GM18498 (cell line): ENCODE data around the gene CCDC7.
A peak's percentile ranks its signal among the peaks of the same experiment; 100 is the strongest.
"Not testable (repeated sequence)": the region's sequence is repeated elsewhere in the genome, so short reads cannot be mapped to it uniquely, and the experiment has no call there.

Experiments used
- ATAC-seq: cut with Tn5 transposase; IDR thresholded peaks from one replicate; pipeline ENCODE4 v1.9.1; 2021; ENCODE audit warnings: mild to moderate bottlenecking, moderate library complexity; ENCODE audit not compliant: unreplicated experiment

Gene CCDC7

DNA sequence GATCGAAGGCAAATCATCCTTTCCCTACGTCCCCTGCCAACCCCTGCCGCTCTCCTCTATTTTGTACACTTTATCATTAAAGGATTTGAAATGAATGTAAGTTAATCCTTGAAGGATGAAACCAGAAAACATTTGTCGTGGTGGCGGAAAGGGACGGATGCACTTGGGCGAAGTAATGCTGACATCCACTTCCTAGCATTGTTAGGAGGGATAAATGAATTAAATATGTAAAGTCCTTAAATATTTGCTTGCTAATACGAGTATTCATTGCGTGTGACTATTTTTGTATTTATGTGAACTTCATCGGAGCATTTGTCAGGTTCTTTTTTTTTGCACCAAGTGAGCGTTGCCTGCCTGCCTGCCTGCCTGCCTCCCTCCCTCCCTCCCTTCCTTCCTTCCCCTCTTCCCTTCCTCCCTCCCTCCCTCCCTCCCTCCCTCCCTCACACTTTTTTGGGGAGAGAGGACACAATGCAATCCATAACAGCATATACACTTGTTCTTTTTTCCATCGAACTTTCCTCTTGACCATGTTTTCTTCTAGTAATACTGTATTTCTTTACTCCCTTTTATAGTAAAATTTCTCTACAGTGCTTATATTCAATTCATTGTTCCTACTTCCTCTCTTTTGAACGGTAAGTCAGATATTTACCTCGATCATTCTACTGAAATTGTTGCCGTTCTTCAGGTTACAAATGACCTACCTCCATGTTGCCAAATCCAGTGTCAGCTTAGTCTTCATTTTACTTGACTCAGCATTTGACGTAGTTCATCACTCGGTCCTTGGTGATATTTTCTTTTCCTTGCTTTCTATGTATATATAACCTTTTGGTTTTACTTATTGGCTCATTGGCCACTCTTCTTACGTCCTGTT is 831 bp downstream of the CCDC7 start:
- ATAC-seq, result no peak

DNA sequence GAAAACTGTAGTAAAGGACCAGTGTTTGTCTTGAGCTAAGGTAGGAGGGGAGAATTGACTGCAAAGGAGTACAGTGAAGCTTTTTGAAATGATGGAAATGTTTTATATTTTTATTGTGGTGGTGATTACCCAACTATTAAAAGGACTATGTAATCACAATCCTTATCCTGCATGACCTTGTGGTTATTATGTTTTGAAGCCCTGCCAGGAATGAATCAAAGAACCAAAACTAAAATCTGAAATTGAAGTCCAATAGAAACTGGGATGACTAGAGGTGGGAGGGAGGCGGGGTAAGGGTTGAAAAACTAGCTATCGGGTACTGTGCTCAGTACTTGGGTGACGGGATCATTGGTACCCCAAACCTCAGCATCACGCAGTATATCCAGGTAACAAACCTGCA is 8.2 kb downstream of the CCDC7 start:
- ATAC-seq, result no peak

DNA sequence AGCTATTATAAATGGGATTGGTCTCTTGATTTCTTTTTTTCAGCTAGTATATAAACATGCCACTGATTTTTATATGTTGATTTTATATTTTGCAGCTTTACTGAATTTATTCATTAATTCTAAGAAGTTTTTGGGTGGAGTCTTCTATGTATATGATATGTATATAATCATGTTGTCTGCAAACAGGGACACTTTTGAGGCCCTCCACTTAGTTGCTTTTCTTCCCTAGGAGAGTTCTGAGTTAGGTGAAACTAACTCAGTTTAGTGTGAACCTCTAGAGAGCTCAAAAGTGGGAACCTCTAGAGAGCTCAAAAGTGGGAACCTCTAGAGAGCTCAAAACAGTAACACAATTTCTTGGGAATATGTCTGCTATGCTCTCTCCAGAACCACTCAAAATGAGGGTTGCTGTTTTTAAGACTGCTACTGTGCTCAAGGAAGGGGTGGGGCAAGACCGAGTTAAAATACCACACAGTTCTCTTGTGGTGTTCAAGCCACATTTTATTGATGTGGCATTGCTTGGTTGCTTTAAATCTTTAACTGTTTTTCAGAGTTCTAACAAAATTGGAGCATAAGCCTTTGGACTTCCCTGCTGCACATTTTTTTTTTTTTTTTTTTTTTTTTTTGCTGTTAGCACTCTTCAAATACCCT is 13.2 kb downstream of the CCDC7 start:
- ATAC-seq, result no peak

DNA sequence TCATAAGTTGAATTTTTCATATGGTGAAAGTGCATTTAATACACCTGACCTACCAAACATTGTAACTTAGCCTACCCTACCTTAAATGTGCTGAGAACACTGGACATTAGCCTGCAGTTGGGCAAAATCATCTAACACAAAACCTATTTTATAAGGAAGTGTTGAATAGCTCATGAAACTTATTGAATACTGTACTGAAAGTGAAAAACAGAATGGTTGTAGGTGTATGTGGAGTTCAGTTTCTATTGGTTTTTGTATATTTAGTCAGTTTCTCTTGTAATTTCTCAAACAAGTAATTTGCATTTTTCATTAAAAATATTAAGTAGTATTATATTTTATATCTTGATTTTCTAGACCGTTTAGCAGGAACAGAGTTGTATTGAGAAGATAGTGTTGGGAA is 15.3 kb downstream of the CCDC7 start:
- ATAC-seq, result peak; percentile 78

DNA sequence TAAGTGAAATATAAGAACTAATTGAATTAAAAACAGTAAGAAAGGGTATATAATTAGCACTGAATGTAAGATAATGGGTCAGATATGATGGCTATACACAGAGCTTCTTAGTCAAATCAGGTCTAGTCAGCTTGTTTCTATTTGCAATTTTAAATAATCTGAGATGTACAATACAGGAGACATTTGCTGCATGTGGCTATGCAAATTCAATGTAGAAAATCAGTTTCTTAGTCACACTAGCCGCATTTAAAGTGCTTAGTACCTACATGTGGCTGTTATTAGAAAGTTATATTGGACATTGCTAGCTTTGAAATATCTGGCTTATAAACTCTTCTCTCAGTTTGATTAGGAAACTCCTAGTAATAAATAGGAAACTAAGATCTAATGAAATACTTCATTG is 25.3 kb downstream of the CCDC7 start:
- no peak for ATAC-seq

DNA sequence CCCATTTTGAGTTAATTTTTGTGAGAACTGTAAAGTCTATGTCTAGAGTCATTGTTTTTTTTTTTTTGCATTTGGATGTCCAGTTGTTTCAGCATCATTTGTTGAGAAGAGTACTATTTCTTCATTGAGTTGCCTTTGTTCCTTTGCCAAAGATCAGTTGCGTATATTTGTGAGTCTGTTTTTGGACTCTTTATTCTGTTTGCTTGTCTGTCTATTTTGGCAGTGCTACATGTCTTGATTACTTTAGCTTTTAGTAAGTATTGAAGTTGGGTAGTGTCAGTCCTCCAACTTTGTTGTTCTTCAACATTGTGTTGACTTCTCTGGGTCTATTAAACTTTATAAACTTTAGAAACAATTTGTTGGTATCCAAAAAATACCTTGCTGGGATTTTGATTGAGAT is 31.6 kb downstream of the CCDC7 start:
- no peak for ATAC-seq

DNA sequence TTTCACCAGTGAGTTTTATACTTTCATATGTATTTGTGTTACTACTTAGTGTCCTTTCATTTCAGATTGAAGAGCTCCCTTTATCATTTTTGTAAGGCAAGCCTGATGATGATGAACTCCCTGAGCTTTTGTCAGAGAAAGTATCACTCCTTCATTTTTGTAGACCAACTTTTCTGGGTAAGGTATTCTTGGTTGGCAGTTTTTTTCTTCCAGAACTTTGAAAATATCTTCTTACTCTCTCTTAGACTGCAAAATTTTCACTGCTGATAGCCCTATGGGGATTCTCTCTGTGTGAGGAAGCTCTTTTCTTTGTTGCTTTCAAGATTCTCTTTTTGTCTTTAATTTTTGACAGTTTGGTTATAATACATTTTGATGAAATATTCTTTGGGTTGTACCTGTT is 35.7 kb downstream of the CCDC7 start:
- ATAC-seq, result no peak

DNA sequence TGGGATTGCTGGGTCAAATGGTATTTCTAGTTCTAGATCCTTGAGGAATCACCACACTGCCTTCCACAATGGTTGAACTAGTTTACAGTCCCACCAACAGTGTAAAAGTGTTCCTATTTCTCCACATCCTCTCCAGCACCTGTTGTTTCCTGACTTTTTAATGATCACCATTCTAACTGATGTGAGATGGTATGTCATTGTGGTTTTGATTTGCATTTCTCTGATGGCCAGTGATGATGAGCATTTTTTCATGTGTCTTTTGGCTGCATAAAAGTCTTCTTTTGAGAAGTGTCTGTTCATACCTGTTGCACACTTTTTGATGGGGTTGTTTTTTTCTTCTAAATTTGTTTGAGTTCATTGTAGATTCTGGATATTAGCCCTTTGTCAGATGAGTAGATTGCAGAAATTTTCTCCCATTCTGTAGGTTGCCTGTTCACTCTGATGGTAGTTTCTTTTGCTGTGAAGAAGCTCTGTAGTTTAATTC is 37.1 kb downstream of the CCDC7 start:
- ATAC-seq, result not testable (repeated sequence)

DNA sequence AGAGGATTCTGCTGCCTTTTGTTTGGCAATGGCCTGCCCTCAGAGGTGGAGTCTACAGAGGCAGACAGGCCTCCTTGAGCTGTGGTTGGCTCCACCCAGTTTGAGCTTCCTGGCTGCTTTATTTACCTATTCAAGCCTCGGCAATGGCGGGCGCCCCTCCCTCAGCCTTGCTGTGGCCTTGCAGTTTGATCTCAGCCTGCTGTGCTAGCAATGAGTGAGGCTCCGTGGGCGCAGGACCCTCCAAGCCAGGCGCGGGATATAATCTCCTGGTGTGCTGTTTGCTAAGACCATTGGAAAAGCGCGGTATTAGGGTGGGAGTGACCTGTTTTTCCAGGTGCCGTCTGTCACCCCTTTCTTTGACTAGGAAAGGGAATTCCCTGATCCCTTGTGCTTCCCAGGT is 42.1 kb downstream of the CCDC7 start:
- ATAC-seq, result not testable (repeated sequence)

DNA sequence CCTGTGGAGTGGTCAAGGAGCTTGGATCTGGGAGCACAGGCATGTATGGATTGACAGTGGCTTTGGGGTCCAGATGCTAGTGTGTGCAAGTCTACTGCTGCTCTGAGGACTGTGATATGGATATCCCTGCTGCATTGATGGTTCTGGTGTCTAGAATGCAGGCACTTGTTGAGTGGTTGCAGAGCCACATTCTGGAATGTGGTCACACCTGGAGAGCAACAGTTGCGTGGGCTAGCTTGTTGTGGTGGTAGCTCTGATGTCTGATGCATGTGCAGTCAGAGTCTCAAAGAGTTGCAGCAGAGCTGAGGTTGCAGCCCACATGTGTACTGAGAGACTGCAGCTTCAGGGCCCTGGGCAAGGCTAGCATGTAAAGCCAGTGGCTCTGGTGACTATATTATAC is 43.2 kb downstream of the CCDC7 start:
- no peak for ATAC-seq

DNA sequence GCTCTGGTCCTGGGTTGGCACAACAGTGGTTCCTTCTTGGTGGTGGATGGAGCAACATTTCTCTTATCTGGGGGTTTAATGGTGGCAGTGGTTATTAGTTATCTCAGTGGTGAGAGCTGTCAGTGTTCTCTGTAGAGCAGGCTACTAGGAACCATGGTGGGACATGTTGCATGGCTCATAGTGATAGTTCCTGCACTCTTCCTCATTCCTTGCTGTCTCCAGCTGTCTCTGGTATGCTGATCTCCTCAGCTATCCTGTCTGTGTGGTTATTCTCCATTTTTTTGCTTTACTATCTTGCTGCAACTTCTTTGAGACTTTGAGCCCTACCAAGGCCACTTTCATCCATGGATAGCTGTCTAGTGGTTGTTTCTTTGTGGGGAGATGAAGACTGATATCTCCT is 44.0 kb downstream of the CCDC7 start:
- no peak for ATAC-seq

DNA sequence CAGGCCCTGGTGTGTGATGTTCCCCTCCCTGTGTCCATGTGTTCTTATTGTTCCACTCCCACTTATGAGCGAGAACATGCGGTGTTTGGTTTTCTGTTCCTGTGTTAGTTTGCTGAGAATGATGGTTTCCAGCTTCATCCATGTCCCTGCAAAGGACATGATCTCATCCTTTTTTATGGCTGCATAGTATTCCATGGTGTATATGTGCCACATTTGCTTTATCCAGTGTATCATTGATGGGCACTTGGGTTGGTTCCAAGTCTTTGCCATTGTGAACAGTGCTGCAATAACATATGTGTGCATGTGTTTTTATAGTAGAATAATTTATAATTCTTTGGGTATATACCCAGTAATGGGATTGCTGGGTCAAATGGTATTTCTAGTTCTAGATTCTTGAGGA is 48.6 kb downstream of the CCDC7 start:
- ATAC-seq, result not testable (repeated sequence)

DNA sequence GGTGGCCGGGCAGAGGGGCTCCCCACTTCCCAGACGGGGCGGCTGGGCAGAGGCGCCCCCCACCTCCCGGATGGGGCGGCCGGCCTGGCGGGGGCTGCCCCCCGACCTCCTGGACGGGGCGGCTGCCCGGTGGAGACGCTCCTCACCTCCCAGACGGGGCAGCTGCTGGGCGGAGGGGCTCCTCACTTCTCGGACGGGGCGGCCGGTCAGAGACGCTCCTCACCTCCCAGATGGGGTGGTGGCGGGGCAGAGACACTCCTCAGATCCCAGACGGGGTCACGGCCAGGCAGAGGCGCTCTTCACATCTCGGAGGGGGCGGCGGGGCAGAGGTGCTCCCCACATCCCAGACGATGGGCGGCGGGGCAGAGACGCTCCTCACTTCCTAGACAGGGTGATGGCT is 54.2 kb downstream of the CCDC7 start:
- not testable (repeated sequence) for ATAC-seq

DNA sequence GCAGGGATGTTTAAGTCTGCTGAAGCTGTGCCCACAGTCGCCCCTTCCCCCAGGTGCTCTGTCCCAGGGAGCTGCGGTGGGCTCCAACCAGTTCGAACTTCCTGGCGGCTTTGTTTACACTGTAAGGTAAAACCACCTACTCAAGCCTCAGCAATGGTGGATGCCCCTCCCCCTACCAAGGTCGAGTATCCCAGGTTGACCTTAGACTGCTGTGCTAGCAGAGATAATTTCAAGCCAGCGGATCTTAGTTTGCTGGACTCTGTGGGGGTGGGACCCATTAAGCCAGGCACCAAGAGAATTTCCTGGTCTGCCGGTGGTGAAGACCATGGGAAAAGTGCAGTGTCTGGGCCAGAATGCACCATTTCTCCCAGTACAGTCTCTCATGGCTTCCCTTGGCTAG is 56.0 kb downstream of the CCDC7 start:
- ATAC-seq, result no peak

DNA sequence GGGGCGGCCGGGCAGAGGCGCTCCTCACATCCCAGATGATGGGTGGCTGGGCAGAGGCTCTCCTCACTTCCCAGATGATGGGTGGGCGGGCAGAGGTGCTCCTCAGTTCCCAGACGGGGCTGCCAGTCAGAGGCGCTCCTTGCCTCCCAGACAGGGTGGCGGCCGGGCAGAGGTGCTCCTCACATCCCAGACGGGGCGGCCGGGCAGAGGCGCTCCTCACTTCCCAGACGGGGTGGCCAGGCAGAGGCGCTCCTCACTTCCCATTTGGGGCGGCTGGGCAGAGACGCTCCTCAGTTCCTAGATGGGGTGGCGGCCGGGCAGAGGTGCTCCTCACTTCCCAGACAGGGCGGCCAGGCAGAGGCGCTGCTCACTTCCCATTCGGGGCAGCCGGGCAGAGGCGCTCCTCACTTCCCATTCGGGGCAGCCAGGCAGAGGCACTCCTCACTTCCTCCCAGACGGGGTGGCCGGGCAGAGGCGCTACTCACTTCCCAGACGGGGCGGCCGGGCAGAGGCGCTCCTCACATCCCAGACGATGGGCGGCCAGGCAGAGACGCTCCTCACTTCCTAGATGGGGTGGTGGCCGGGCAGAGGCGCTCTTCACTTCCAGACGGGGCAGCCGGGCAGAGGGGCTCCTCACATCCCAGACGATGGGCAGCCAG is 60.0 kb downstream of the CCDC7 start:
- not testable (repeated sequence) for ATAC-seq

DNA sequence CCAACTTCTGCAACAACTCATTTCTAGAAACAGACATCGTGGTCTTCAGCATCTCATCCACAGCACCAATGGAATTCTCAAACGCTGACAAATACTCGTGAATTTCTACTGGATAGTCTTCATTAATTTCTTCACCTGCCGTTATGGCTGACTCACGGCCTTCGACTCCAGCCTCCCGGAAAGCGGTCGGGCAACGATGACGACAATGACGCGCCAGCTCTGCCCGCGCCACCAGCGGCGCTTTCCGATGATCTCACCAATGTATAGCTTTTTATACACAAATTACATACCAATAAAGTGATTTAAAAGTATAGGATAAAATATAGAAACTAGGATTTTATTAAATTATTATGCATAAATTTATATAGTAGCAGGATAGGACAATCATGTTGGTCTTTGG is 65.7 kb downstream of the CCDC7 start:
- ATAC-seq, result no peak

DNA sequence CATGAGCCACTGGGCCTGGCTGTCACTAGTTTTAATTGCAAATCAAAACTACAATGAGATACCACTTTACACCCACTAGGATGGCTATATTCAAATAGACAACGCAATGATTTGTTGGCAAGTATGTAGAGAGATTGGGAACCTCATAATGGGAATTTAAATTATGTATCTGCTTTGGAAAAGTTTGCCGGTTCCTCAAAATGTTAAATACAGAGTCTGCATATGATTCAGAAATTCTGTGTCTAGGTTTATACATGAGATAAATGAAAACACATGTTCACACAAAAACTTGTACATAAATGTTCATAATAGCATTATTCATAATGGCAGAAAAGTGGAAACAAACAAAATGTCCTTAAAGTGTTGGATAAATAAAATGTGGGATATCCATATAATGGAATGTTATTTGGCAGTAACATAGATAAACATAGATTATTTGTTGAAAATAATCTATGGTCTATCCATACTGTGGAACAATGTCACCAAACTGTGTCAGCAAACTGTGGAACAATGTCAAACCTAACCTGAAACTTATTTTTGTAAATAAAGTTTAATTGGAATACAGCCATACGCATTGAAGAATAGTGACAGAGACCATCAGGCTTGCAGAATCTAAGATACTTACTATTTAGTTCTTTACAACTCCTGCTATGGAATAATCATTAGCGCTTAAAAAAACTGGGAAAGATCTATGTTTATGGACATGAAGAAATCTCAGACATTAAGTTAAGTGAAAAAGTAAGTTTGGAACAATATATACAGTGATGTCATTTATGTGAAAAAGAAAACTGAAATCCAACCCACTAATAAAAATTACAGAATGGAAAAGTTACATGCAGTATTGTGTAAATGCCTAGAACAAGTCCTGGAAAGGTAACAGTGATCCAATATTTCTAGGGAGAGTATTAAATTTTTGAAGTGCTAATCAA is 70.9 kb downstream of the CCDC7 start:
- ATAC-seq, result no peak

DNA sequence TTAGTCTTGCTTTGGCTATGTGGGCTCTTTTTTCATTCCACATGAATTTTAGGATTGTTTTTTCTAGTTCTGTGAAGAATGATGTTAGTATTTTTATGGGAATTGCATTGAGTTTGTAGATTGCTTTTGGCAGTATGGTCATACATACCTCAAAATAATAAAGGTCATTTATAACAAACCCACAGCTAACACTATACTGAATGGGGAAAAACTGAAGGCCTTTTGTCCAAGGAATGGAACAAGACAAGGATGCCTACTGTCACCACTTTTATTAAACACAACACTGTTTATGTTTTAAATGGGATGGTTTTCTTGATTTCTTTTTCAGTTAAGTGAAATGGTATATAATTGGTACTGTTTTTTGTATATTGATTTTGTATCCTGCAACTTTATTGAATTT is 84.3 kb downstream of the CCDC7 start:
- ATAC-seq, result no peak

DNA sequence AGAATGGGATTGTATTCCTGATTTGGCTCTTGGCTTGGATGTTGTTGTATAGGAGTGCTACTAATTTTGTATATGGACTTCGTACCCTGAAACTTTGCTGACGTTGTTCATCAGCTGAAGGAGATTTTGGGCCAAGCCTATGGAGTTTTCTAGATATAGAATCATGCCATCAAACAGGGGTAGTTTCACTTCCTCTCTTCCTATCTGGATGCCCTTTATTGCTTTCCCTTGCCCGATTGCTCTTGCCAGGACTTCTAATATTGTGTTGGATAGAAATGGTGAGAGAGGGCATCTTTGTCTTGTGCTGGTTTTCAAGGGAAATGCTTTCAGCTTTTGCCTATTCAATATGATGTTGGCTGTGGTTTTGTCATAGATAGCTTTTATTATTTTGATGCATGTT is 92.3 kb downstream of the CCDC7 start:
- no peak for ATAC-seq

DNA sequence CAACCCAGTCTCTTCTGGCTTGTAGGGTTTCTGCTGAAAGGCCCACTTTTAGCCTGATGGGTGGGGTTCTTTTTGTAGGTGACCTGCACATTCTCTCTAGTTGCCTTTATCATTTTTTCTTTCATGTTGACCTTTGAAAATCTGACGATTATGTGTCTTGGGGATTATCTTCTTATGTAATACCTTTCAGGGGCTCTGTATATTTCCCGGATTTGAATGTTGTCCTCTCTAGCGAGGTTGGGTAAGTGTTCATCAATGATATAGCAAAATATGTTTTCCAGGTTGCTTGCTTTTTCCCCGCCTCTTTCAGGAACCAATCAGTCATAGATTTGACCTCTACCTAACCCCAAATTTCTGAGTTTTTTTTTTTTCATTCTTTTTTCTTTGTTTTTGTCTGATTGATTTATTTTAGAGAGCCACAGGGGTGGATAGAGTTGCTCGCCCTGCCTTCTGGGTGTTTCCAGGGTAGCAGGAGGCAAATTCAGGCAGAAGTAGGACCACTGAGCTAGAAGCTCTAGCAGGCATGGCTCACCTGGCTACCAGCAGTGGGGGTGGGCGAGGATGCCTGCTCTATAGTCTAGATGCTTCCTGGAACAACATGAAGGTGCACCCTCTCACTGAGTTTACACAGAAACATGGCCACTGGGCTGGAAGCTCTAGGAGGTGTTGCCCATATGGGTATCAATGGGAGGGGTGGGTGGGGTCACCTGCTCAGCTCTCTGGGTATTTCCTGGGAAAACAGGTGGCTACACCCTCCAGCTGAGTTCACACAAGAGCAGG is 94.9 kb downstream of the CCDC7 start:
- no peak for ATAC-seq
